ENCODE data around the gene ORAI2. TPM values are rescaled to one million over a fixed set of nuclear protein-coding genes. Genes with fewer than 3 reads are reported as not detected.

ORAI2 gene
- total and polyA plus RNA-seq, 2 of the 13 experiments (the other 11 are each of a cell fraction or from before 2014, with no cell fraction given), result 3.0 to 6.0 TPM

DNA sequence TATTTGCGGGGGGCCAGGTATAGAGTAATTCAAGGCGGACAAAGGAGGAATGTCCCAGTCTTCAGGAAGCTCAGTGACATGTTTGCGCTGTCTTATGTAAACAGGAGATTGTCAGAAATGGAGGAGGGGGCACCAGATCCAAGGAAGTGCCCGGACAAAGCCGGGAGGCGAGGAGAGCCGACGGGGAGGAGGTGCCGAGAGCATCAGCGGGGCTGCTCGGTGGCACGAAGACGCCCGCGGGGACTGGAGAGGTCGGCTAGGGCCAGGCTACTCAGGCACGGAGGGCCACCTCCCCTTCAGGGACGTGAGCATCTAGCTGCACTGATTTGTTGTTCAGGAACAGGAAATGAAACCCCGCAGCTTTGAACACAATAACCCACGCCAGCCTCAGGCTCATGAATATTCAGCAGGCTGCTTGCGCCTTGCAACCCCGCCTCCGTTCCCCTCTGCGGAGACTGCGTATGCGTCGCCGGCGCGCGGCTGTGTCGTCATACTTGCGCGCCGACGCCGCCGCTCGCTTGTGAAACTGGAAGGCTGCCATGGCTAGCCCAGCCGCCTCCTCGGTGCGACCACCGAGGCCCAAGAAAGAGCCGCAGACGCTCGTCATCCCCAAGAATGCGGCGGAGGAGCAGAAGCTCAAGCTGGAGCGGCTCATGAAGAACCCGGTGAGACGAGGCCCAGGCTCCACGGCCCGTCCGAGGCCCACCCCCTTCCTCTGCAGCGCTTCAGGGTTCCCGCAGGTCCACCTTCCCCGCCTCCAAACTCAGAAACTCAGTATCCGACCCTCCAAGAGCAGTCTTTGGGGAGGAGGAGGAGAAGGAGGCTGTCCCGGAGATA, 37.3 kb upstream of the ORAI2 start, which contains the start of gene PRKRIP1 (continued):
- TF ChIP-seq, protein P1, sequence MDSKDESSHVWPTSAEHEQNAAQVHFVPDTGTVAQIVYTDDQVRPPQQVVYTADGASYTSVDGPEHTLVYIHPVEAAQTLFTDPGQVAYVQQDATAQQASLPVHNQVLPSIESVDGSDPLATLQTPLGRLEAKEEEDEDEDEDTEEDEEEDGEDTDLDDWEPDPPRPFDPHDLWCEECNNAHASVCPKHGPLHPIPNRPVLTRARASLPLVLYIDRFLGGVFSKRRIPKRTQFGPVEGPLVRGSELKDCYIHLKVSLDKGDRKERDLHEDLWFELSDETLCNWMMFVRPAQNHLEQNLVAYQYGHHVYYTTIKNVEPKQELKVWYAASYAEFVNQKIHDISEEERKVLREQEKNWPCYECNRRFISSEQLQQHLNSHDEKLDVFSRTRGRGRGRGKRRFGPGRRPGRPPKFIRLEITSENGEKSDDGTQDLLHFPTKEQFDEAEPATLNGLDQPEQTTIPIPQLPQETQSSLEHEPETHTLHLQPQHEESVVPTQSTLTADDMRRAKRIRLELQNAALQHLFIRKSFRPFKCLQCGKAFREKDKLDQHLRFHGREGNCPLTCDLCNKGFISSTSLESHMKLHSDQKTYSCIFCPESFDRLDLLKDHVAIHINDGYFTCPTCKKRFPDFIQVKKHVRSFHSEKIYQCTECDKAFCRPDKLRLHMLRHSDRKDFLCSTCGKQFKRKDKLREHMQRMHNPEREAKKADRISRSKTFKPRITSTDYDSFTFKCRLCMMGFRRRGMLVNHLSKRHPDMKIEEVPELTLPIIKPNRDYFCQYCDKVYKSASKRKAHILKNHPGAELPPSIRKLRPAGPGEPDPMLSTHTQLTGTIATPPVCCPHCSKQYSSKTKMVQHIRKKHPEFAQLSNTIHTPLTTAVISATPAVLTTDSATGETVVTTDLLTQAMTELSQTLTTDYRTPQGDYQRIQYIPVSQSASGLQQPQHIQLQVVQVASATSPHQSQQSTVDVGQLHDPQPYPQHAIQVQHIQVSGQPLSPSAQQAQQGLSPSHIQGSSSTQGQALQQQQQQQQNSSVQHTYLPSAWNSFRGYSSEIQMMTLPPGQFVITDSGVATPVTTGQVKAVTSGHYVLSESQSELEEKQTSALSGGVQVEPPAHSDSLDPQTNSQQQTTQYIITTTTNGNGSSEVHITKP (CRISPR knock-in tag; IDR thresholded peaks at IDR 0.05; ENCODE audit: low read depth), result peak; percentile 47; the same call in 1 of the 2 replicates
- TF ChIP-seq, protein P2, sequence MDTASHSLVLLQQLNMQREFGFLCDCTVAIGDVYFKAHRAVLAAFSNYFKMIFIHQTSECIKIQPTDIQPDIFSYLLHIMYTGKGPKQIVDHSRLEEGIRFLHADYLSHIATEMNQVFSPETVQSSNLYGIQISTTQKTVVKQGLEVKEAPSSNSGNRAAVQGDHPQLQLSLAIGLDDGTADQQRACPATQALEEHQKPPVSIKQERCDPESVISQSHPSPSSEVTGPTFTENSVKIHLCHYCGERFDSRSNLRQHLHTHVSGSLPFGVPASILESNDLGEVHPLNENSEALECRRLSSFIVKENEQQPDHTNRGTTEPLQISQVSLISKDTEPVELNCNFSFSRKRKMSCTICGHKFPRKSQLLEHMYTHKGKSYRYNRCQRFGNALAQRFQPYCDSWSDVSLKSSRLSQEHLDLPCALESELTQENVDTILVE (CRISPR knock-in tag; IDR thresholded peaks at IDR 0.05), result peak; percentile 29; the same call in 1 of the 2 replicates
- TF ChIP-seq KAT8 (CRISPR knock-in tag; IDR thresholded peaks at IDR 0.05), result peak; percentile 88
- TF ChIP-seq HOXA5 (CRISPR knock-in tag; IDR thresholded peaks at IDR 0.05), result peak; percentile 19; the same call in 1 of the 2 replicates
- TF ChIP-seq MEIS2 (CRISPR knock-in tag; IDR thresholded peaks at IDR 0.05), result no peak
- peak; percentile 49; the same call in 1 of the 2 replicates for TF ChIP-seq ZNF614 (CRISPR knock-in tag; IDR thresholded peaks at IDR 0.05; ENCODE audit: borderline replicate concordance)
- TF ChIP-seq MXI1 (IDR thresholded peaks at IDR 0.05; ENCODE audit: borderline replicate concordance, low read depth, low read length), result peak; percentile 81; the same call in 1 of the 3 replicates
- TF ChIP-seq, protein P3, sequence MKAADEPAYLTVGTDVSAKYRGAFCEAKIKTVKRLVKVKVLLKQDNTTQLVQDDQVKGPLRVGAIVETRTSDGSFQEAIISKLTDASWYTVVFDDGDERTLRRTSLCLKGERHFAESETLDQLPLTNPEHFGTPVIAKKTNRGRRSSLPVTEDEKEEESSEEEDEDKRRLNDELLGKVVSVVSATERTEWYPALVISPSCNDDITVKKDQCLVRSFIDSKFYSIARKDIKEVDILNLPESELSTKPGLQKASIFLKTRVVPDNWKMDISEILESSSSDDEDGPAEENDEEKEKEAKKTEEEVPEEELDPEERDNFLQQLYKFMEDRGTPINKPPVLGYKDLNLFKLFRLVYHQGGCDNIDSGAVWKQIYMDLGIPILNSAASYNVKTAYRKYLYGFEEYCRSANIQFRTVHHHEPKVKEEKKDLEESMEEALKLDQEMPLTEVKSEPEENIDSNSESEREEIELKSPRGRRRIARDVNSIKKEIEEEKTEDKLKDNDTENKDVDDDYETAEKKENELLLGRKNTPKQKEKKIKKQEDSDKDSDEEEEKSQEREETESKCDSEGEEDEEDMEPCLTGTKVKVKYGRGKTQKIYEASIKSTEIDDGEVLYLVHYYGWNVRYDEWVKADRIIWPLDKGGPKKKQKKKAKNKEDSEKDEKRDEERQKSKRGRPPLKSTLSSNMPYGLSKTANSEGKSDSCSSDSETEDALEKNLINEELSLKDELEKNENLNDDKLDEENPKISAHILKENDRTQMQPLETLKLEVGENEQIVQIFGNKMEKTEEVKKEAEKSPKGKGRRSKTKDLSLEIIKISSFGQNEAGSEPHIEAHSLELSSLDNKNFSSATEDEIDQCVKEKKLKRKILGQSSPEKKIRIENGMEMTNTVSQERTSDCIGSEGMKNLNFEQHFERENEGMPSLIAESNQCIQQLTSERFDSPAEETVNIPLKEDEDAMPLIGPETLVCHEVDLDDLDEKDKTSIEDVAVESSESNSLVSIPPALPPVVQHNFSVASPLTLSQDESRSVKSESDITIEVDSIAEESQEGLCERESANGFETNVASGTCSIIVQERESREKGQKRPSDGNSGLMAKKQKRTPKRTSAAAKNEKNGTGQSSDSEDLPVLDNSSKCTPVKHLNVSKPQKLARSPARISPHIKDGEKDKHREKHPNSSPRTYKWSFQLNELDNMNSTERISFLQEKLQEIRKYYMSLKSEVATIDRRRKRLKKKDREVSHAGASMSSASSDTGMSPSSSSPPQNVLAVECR (CRISPR knock-in tag; IDR thresholded peaks at IDR 0.05; ENCODE audit: borderline replicate concordance), result peak; percentile 79; the same call in 1 of the 2 replicates
- no peak for TF ChIP-seq ZNF577 (CRISPR knock-in tag; IDR thresholded peaks at IDR 0.05; ENCODE audit: borderline replicate concordance, low read depth)
- TF ChIP-seq ZBTB3 (CRISPR knock-in tag; IDR thresholded peaks at IDR 0.05; ENCODE audit: borderline replicate concordance, low read depth), result 0 out of 2 replicates have a peak, but pooled peaks have one; percentile 56
- no peak for TF ChIP-seq RFXANK (CRISPR knock-in tag; IDR thresholded peaks at IDR 0.05)
- TF ChIP-seq RARG (CRISPR knock-in tag; IDR thresholded peaks at IDR 0.05; ENCODE audit: low read depth), result 0 out of 2 replicates have a peak, but pooled peaks have one; percentile 72
- TF ChIP-seq ZNF101 (CRISPR knock-in tag; IDR thresholded peaks at IDR 0.05; ENCODE audit: borderline replicate concordance, low read depth), result no peak
- TF ChIP-seq KLF16 (CRISPR knock-in tag; IDR thresholded peaks at IDR 0.05), result peak in 1 of 2 experiments; percentile 61; a peak in 2 of 4 replicates
- TF ChIP-seq, protein P4, sequence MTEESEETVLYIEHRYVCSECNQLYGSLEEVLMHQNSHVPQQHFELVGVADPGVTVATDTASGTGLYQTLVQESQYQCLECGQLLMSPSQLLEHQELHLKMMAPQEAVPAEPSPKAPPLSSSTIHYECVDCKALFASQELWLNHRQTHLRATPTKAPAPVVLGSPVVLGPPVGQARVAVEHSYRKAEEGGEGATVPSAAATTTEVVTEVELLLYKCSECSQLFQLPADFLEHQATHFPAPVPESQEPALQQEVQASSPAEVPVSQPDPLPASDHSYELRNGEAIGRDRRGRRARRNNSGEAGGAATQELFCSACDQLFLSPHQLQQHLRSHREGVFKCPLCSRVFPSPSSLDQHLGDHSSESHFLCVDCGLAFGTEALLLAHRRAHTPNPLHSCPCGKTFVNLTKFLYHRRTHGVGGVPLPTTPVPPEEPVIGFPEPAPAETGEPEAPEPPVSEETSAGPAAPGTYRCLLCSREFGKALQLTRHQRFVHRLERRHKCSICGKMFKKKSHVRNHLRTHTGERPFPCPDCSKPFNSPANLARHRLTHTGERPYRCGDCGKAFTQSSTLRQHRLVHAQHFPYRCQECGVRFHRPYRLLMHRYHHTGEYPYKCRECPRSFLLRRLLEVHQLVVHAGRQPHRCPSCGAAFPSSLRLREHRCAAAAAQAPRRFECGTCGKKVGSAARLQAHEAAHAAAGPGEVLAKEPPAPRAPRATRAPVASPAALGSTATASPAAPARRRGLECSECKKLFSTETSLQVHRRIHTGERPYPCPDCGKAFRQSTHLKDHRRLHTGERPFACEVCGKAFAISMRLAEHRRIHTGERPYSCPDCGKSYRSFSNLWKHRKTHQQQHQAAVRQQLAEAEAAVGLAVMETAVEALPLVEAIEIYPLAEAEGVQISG (CRISPR knock-in tag; IDR thresholded peaks at IDR 0.05), result no peak; the same call in 1 of the 2 replicates

Measured in HepG2 (cell line).